ENCODE data around the gene COLEC12.

GRCh38 chr18:463403-463802, 37.1 kb downstream of the COLEC12 start:
- no peak for TF ChIP-seq CTCF (IDR thresholded peaks at IDR 0.05)
- TF ChIP-seq POLR2A (IDR thresholded peaks at IDR 0.05): no peak

Measured in testis (tissue), 2 donors.